GM12878 (cell line): Measurements from ENCODE around the gene TRAPPC12. TPM values are rescaled to one million over a fixed set of nuclear protein-coding genes. Genes with fewer than 3 reads are reported as not detected.

Experiments
- ATF2 ChIP-seq: IDR thresholded peaks from 2 replicates; pipeline ENCODE4 v1.6.1; 2012; ENCODE audit warnings: low read length, inconsistent platforms
- BMI1 ChIP-seq: fragments of 450-650 bp; IDR thresholded peaks from 2 replicates; pipeline ENCODE4 v1.6.1; 2016; ENCODE audit warnings: mild to moderate bottlenecking, moderate library complexity, borderline replicate concordance
- BRCA1 ChIP-seq: IDR thresholded peaks from 2 replicates; pipeline ENCODE4 v1.6.1; 2011; ENCODE audit warnings: low read depth, low read length, improper control_type of control experiment
- DPF2 ChIP-seq: fragments of 450-650 bp; IDR thresholded peaks from 2 replicates; pipeline ENCODE4 v1.6.1; 2017; ENCODE audit warnings: mild to moderate bottlenecking
- EGR1 ChIP-seq, 2 experiments: IDR thresholded peaks; 1 replicate in 1 of 2; 2 replicates in 1 of 2; pipeline ENCODE4 v1.6.1; 2011 to 2012; ENCODE audit warnings: low read depth in 2 of 2, low read length in 2 of 2, borderline replicate concordance in 1 of 2, mild to moderate bottlenecking in 1 of 2, moderate library complexity in 1 of 2
- JUNB ChIP-seq: IDR thresholded peaks from 2 replicates; pipeline ENCODE4 v1.6.1; 2016; ENCODE audit warnings: antibody characterized with exemption, mild to moderate bottlenecking
- MEF2B ChIP-seq: fragments of 450-650 bp; IDR thresholded peaks from 2 replicates; pipeline ENCODE4 v1.6.1; 2018; ENCODE audit warnings: mild to moderate bottlenecking, moderate library complexity; ENCODE audit not compliant: partially characterized antibody, poor library complexity, severe bottlenecking
- MTA2 ChIP-seq: fragments of 450-650 bp; IDR thresholded peaks from 2 replicates; pipeline ENCODE4 v1.6.1; 2016; ENCODE audit warnings: low read depth, mild to moderate bottlenecking, moderate library complexity
- MXI1 ChIP-seq: fragments of 150-350 bp; IDR thresholded peaks from 2 replicates; pipeline ENCODE4 v1.6.1; 2011; ENCODE audit warnings: low read depth, mild to moderate bottlenecking, inconsistent platforms, low read length, improper control_type of control experiment
- NFYA ChIP-seq: IDR thresholded peaks from 2 replicates; pipeline ENCODE4 v1.6.1; 2011; ENCODE audit warnings: low read depth, mild to moderate bottlenecking, low read length, improper control_type of control experiment, borderline replicate concordance
- NFYB ChIP-seq: IDR thresholded peaks from 2 replicates; pipeline ENCODE4 v1.6.1; 2011; ENCODE audit warnings: low read depth, mild to moderate bottlenecking, low read length, improper control_type of control experiment, moderate library complexity; ENCODE audit not compliant: insufficient read depth
- NR2C1 ChIP-seq: fragments of 450-650 bp; IDR thresholded peaks from 2 replicates; pipeline ENCODE4 v1.6.1; 2017; ENCODE audit warnings: antibody characterized with exemption, mild to moderate bottlenecking, moderate library complexity
- PKNOX1 ChIP-seq: fragments of 450-650 bp; IDR thresholded peaks from 2 replicates; pipeline ENCODE4 v1.6.1; 2016; ENCODE audit warnings: mild to moderate bottlenecking
- POU2F2 ChIP-seq: IDR thresholded peaks from 3 replicates; pipeline ENCODE4 v1.6.1; 2011; ENCODE audit warnings: low read depth, mild to moderate bottlenecking, low read length, borderline replicate concordance
- PRDM15 ChIP-seq: fragments of 450-650 bp; formaldehyde crosslinking; IDR thresholded peaks from 2 replicates; pipeline ENCODE4 v1.4.0; 2020; ENCODE audit warnings: mild to moderate bottlenecking, moderate library complexity
- RCOR1 ChIP-seq: conservative IDR thresholded peaks from 2 replicates; pipeline ENCODE4 v1.6.1; 2012; ENCODE audit warnings: low read depth, low read length, improper control_type of control experiment
- SMC3 ChIP-seq: IDR thresholded peaks from 2 replicates; pipeline ENCODE4 v1.6.1; 2011; ENCODE audit warnings: low read length, improper control_type of control experiment, borderline replicate concordance
- USF1 ChIP-seq: IDR thresholded peaks from 2 replicates; pipeline ENCODE4 v1.6.1; 2011; ENCODE audit warnings: borderline replicate concordance, low read depth, mild to moderate bottlenecking, moderate library complexity, mixed read lengths, low read length; ENCODE audit not compliant: insufficient read depth; ENCODE audit errors: extremely low read length
- YBX1 ChIP-seq: fragments of 450-650 bp; IDR thresholded peaks from 2 replicates; pipeline ENCODE4 v1.6.1; 2016; ENCODE audit warnings: antibody characterized with exemption
- ZBTB33 ChIP-seq: fragments of 450-650 bp; IDR thresholded peaks from 2 replicates; pipeline ENCODE4 v1.6.1; 2017; ENCODE audit warnings: mild to moderate bottlenecking
- ZZZ3 ChIP-seq: IDR thresholded peaks from 2 replicates; pipeline ENCODE4 v1.6.1; 2011; ENCODE audit warnings: low read depth; ENCODE audit not compliant: control insufficient read depth, insufficient read length
- polyA plus RNA-seq, 11 experiments: library from polyadenylated mRNA; depleted of rRNA in 4 of 11; unstranded in 6 of 11; stranded (reverse) in 5 of 11; fragments of >200 nt; fragmentation: Nextera tagmentation in 4 of 11; fragmentation: Illumina TruSeq in 1 of 11; extraction: Ambion mirVana in 4 of 11; extraction: Trizol in 1 of 11; gene quantifications; 1 replicate in 1 of 11; 2 replicates in 10 of 11; pipeline versions ENCODE4 v1.2.1 to v1.2.3, GENCODE V29; 2011 to 2016; ENCODE audit warnings: inconsistent platforms in 2 of 11, missing spikeins in 2 of 11, low read depth in 1 of 11
- total RNA-seq, 4 experiments: library from RNA; depleted of rRNA in 3 of 4; stranded (reverse); fragments of >200 nt in 3 of 4; fragmentation: Illumina TruSeq in 1 of 4; extraction: Trizol in 1 of 4; gene quantifications; 2 replicates each; pipeline versions ENCODE4 v1.2.1 to v1.2.3, GENCODE V29; 2013 to 2021

Gene TRAPPC12
- total and polyA plus RNA-seq, 10 of the 15 experiments (the other 5 are each of a cell fraction or from before 2014, with no cell fraction given): 8.6 to 77.1 (median 37.4) TPM

GRCh38 chr2:3403587-3404334, 24.3 kb downstream of the TRAPPC12 start (continued):
- TF ChIP-seq ZZZ3 (no peak), YBX1 (no peak), POU2F2 (peak; percentile 84; the same call in 2 of the 3 replicates), NFYA (no peak), BMI1 (peak; percentile 15; the same call in 1 of the 2 replicates), MEF2B (peak; percentile 42), ATF2 (peak; percentile 67; the same call in 1 of the 2 replicates), JUNB (peak; percentile 67), NR2C1 (no peak), USF1 (no peak), RCOR1 (no peak), PRDM15 (no peak), ZBTB33 (no peak), DPF2 (peak; percentile 75), SMC3 (no peak), EGR1 (IDR thresholded peaks at IDR 0.05; ENCODE audit: borderline replicate concordance in 1 of 2, low read depth in 2 of 2, low read length in 2 of 2) (no peak), BRCA1 (no peak), NFYB (no peak), MTA2 (peak; percentile 72), PKNOX1 (peak; percentile 74; the same call in 1 of the 2 replicates), MXI1 (peak; percentile 85)
